Body of pancreas (tissue), 4 donors: ENCODE data around the gene PTPA.

Source experiments
- POLR2A ChIP-seq, 3 donors: fragments of 450-650 bp; IDR thresholded peaks; one replicate each; pipeline ENCODE4 v1.6.1; 2016; ENCODE audit warnings: antibody characterized with exemption in 3 of 3, mild to moderate bottlenecking in 2 of 3
- TF ChIP-seq, protein P1 (sequence below), 7 experiments: fragments of 450-650 bp in 4 of 7; fragments of 200-600 bp in 3 of 7; sonication (generic) in 3 of 7; IDR thresholded peaks; one replicate each; pipeline ENCODE4 v1.5.1; 2016 to 2019; ENCODE audit warnings: antibody characterized with exemption in 7 of 7

DNA sequence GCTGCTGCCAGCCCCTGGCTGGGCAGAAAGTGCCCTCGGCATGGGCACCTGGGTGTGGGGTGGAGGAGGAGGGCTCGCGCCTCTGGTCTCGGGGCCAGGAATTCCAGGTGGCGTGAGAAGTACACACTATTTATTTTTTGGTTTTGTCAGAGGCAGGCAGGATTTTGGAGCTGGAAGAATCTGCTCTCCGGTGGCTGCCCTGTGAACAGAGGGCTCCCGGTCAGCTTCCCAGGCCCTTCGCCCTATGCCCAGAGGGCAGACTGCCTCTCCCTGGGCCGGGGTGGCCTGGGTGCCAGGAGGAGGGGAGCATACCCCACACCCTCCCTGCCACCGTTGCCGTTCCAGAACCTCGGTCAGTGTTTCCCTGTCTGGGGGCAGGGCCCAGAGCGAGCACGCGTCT lies 22.0 kb upstream of the PTPA start:
- TF ChIP-seq, protein P1, sequence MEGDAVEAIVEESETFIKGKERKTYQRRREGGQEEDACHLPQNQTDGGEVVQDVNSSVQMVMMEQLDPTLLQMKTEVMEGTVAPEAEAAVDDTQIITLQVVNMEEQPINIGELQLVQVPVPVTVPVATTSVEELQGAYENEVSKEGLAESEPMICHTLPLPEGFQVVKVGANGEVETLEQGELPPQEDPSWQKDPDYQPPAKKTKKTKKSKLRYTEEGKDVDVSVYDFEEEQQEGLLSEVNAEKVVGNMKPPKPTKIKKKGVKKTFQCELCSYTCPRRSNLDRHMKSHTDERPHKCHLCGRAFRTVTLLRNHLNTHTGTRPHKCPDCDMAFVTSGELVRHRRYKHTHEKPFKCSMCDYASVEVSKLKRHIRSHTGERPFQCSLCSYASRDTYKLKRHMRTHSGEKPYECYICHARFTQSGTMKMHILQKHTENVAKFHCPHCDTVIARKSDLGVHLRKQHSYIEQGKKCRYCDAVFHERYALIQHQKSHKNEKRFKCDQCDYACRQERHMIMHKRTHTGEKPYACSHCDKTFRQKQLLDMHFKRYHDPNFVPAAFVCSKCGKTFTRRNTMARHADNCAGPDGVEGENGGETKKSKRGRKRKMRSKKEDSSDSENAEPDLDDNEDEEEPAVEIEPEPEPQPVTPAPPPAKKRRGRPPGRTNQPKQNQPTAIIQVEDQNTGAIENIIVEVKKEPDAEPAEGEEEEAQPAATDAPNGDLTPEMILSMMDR (IDR thresholded peaks at IDR 0.05), result no peak
- no peak for TF ChIP-seq POLR2A (IDR thresholded peaks at IDR 0.05)
